DMS153 (cell line): ENCODE measurements around the gene DIPK1B.
"Not testable (repeated sequence)": the region's sequence is repeated elsewhere in the genome, so short reads cannot be mapped to it uniquely, and the experiment has no call there.

Experiments used
- DNase-seq: peaks from one replicate; lab custom pipeline; 2025; lab: John Stamatoyannopoulos, UW

The DIPK1B gene

DNA sequence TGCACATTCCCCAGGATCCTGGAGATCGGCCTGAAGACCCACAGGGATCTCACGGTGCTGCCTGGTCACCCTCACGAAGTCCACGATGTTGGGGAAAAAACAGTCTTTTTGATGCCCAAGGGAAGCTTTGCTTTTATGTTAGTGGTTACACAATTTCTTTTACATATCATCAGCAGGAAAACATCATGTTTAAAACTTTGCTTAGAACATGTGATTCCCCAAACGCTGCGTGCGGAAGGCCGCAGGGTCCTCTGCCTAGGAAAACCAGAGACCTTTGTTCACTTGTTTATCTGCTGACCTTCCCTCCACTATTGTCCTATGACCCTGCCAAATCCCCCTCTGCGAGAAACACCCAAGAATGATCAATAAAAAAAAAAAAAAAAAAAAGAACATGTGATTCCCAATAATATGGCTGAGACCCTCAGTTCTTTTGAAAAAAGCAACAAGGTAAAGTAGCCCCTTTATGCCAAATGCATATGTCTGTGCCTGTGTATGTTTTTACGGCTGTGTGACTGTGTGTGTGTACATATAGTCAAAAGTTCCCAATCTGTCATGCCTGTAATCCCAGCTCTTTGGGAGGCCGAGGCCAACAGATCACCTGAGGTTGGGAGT lies 13.6 kb upstream of the DIPK1B start:
- DNase-seq = no peak

DNA sequence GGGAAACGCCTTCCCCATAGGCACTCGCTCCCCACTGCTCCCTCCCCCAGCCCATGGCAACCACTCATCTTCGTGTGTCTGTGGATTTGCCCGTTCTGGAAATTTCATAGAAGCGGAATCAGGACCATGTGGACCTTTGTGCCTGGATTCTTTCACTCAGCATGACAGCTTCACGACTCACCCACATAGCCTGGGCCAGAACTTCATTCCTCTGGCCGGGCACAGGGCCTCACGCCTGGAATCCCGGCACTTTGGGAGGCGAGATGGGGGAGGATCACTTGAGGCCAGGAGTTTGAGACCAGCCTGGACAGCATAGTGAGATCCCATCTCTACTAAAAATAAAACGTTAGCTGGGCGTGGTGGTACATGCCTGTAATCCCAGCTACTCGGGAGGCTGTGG lies 12.1 kb upstream of the DIPK1B start:
- DNase-seq = no peak

DNA sequence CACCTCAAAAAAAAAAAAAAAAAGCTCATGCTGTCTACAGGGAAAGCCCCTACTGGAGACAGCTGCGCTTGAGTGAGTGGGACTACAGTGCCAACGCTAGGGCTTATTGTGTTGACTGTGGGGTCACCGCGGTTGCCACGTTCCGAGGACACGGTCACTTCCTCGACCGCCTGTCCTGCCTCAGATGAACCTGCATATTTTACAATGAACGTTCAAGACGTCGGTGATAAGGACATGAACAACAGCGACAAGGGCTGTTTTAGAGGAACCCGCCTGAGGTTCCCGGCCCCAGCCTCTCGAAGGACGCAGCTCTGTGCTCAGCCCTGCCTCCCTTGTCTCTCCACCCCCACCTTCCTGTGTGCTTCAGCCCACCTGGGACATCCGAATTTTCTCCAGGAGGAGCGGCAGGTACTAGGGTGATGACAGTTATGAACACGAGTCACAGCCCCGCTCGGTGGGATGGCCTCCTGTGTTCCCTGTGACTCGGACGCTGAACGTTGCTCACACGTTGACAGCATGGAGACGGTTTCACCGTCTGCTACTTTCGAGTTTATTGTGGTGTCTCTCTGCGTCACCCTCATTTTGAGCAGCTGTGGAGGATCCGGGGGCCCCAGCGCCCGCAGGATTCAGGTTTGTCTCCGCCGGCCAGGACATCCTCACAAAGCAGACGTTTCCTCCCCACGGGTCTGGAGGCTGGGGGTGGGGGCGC lies 11.3 kb upstream of the DIPK1B start:
- no peak for DNase-seq

DNA sequence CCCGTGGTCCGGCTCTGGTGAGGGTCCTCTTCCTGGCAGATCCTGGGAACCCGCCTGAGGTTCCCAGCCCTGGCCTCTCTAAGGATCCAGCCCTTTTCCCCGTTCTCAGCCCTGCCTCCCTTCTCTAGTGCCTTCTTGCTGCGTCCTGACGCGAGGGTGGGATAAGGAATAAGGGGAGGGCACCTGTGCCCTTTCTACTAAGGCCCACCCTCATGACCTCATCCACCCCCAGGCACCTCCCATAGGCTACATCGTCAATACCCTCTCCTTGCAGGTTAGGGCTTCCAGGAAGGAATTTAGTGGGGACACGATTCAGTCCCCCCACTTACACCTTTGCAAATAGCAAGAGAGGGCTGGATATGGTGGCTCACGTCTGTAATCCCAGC lies 10.7 kb upstream of the DIPK1B start:
- no peak for DNase-seq

DNA sequence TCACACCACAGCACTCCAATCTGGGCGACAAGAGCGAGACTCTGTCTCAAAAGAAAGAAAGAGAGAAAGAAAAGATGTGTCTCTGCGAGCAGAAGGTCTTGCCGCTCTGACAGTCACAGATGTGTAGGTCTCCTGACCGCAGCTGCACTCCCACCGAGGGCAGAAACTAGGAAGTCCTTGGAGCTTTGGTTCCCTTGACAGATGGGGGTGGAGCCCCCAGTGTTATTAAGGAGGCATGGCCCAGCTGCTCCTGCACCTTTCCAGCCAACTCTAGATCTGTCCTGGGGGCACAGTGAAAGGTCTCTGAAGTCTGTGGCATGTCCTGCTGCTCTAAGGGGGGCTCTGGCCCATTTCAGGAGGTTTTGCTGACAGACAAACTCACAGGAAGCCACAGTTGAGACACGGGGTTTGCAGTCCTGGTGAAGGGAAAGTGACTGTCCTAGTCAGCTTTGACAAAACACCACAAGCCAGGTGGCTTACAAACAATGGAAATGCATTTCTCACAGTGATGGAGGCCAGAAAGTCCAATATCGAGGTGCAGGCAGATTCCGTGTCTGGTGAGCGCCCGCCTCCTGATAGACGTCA lies 9.0 kb upstream of the DIPK1B start:
- no peak for DNase-seq

DNA sequence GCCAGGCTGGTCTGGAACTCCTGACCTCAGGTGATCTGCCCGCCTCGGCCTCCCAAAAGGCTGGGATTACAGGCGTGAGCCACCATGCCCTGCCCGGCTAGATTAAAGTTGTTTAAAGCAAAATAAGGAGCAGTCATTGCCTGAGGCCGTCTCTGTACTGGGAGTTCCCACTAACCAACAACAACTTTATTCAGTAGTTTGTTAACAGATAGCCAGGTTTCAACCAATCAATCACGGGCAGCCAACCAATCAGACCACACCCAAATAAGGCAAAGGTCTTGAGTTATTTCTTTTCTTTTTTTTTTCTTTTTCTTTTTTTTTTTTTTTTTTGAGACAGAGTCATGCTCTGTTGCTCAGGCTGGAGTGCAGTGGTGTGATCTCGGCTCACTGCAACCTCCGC lies 7.6 kb upstream of the DIPK1B start:
- not testable (repeated sequence) for DNase-seq

DNA sequence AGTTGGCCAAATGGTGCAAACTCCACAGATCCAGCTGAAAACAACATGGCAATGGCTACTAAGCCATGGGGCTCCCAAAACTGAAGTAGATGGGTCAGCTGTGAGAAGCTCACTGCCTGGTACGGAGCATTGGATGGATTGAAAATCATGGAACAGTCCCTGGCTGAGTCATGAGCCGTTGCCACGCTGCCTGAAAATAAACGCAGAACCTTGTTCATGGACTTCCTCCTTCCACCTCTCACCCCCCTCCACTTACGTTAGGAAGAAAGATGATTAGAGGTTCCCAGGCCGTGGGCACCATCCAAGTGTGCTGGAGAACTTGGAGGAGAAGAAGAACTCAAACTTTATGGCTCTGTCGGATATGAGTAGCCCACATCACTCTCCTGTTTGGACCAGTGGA lies 6.8 kb upstream of the DIPK1B start:
- no peak for DNase-seq

DNA sequence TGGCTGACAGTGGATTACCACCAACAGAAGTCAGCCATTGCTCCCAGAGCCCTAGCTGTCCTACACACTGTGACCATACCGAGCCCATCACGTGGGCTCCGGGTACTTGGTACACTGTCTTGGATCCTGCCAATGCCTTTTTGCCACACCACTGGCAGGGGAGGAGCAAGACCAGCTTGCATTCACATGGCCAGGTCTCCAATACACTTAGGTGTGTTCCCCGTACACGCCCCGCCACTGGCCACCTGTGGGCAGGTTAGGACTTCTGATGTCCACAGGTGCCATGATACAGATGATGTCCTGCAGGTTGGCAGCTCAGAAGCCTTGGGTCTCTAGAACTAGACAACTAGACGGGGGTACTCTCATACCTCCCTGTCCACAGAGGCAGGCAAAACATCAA lies 5.4 kb upstream of the DIPK1B start:
- DNase-seq = no peak

DNA sequence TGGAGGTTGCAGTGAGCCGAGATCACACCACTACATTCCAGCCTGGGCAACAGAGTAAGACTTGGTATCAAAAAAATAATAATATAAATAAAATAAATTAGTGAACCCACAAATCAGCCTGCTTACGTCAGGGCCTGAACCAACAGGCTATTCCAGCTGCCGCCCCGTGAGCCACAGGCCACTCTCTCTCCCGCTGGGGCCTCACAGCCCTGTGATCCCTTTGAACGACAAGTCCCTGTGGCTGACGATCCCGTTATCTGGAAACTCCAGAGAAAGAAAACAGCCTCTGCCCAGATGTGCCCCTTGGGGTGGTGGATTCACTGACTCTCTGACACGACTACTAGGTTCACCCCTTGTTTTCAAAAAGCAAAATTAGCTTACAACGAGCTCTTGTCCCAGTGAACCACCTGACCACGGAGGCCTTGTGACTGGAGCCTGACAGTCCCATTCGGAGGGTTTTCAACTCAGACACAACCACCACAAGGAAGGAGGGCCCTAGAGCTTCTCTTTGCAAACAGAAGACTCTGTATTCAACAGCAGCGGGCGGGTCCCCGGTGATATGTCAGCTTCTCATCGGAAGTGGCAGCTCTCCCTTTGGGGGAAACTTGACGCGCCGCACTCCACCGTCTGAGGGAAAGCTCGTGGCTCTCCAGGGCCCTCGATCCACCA lies 4.4 kb upstream of the DIPK1B start:
- no peak for DNase-seq

DNA sequence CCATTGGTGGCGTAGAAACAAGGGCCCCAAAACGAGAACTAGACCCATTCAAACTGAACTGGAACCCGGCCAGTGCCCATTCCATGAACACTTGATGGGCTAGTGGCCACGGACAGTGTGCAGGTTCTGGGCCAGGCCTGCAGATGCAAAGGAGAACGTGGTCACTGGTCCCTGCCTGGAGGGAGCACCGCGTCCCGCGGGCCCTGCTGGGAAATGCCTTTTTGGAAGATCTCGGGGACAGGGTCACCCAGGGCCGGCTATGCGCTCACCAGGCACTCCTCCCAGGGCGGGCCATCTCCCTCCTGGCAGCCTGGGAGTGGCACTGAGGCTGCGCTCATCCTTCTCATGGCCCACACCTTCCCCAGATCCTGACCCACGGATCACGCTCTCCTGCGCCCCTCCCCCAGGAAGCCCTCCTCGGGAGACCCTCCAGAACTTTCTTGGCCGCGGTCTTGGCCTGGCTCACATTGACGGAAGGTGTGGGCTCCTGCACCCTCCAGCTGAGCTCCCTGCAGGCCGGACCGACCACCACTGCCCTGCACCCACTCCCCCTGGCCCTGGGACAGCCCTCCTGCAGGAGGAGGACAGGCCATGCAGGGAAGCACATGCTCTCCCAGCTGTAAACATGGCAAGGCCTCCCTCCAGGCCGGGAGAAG lies 2.8 kb upstream of the DIPK1B start:
- DNase-seq = no peak

DNA sequence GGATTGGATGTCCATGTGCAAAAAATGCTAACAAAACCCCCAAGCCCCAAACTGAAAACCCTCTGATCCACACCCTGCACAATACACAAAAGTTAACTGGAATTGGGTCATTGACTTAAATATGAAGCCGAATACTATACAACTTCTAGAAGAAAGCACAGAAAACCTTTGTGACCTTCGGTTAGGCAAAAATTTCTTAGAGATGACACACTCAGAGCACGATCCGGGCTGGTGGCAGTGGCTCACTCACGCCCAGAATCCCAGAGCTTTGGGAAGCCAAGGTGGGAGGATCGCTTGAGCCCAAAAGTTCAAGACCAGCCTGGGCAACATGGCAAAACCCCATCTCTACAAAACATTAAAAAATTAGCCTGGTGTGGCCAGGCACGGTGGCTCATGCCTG lies 1.8 kb upstream of the DIPK1B start:
- no peak for DNase-seq

DNA sequence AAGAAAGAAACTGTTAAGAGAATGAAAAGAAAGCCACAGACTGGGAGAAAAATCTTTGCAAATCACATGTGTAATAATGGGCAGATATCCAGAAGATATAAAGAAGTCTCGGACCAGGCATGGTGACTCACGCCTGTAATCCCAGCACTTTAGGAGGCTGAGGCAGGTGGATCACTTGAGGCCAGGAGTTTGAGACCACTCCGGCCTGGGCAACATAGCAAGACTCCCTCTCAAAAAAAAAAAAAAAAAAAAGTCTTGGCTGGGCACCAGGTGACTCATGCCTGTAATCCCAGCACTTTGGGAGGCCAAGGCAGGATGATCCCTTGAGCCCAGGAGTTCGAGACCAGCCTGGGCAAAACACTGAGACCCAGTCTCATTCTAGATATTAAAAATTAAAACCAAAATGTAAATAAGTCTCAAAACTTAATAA lies 1.1 kb upstream of the DIPK1B start:
- DNase-seq = not testable (repeated sequence)

DNA sequence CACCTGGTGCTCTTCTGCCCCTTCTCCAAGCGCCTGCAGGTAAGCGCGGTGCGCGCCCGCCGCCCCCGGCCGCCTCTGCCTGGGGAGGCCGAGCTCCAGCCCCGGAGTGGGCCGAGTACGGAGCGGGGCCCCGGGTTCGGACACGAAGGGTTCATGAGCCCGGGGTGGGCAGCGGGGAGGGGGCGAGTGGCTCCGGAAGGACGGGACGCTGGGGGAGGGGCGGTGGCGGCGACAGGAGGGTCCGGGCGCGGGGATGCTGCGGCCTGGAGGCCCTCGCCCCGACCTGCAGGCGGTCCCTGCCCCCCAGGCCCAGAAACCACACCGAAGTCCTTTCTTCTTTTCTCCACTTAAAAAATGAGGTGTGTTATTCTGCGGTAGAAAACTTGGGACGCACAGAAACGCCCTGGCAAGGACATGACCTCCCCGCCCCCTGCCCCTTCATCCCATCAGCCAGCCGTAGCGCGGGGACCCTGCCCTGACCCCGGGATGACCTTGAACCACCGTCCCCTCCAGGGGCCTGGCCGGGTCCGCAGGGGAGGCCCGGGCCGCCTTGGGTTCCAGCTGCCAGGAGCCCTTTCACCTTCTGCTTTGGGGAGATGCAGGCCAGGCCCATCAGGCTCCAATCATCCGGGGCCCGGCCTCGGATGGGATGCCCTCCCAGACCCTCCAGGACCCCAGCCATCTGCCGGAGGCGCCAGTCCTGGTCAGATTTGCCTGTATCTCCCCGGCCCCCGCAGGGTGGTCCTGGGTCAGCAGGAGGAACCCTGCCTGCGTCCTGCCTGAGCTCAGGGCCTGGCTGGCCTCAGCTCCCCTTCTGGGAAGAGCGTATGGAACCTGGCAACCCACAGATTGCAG lies 545 bp downstream of the DIPK1B start:
- DNase-seq = no peak

DNA sequence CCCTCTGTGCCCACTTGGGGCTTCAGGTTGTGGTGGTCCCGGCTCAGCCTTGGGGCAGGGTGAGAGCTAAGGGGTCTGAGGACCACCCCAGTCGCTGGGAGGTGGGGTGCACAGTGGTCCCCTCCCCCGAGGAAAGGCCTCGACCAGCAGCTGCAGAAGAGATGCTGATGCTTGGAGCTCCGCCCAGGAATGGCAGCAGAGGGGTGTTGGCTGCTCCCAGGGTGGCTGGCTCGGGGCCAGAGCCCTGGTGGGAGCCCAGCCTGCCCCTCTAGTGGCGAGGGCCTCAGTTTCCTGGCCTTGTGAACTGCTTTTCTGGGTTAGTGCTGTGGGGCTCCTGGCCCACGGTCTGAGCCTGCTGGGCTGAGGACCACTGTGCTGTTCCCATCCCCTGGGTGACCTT lies 1.2 kb downstream of the DIPK1B start:
- no peak for DNase-seq

DNA sequence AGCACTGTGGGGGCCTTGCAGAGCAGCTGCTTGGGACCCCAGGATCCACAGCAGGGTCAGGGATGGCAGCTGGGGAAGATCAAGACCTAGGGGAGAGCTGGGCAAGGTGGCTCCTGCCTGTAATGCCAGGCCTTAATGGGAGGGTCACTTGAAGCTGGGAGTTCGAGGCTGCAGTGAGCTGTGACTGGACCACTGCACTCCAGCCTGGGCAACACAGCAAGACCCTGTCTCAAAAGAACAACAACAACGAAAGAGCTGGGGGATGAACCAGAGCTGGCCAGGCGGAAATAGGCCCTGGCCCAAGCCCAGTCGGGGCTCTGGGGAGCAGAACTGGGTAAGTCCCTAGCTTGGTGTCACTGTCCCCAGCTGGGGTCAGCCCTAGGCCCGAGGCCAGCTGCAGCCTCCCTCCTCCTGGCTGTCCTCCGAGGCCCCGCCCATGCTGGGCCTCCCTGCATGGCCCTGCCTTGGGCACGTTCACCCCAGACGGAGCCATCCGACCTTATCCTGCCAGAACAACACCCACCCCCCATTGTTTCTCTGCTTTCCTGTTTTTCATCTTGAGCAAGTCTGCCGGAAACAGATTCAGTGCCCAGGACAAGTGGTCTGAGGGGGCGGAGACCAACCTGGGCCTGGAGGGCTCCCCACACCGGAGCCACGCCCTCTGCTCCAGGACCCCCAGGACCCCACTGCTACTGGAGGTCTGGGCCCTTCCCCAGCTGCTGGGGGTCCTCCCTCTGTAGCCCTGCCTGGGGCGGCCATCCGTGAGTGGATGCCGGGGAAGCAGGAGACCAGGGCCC lies 1.9 kb downstream of the DIPK1B start:
- no peak for DNase-seq

DNA sequence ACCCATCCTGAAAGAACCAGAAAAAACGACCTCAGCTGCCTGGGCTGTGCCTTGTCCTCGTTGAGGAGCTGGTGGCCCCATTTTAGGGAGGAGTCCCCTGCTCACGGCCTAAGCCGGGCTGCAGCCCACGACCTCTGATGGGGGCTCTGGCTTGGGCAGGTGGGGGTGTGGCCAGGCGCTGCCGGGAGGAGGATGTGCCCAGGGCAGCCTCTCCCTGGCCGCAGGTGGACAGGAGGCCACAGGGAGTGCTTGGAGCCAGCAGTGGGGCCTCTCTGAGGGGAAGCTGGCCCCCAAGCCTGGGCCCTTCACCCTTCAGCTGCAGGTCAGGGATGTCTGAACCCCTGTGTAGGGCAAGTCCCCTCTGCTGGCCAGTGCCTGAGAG lies 2.5 kb downstream of the DIPK1B start:
- no peak for DNase-seq

DNA sequence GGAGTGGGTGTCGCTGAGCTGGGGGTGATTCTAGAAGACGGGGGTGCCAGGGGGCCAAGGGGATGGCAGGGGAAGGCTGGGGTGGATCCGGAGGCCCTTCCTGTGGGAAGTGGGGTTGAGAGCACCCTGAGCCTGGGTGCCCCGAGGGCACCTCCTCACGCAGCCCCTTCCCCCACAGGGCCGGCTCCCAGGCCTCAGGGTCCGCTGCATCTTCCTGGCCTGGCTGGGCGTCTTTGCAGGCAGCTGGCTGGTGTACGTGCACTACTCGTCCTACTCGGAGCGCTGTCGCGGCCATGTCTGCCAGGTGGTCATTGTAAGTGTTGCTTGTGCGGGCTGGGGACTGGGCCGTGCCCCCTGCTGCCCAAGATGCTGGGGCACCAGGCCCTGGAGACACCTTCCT lies 5.0 kb downstream of the DIPK1B start:
- DNase-seq = no peak

DNA sequence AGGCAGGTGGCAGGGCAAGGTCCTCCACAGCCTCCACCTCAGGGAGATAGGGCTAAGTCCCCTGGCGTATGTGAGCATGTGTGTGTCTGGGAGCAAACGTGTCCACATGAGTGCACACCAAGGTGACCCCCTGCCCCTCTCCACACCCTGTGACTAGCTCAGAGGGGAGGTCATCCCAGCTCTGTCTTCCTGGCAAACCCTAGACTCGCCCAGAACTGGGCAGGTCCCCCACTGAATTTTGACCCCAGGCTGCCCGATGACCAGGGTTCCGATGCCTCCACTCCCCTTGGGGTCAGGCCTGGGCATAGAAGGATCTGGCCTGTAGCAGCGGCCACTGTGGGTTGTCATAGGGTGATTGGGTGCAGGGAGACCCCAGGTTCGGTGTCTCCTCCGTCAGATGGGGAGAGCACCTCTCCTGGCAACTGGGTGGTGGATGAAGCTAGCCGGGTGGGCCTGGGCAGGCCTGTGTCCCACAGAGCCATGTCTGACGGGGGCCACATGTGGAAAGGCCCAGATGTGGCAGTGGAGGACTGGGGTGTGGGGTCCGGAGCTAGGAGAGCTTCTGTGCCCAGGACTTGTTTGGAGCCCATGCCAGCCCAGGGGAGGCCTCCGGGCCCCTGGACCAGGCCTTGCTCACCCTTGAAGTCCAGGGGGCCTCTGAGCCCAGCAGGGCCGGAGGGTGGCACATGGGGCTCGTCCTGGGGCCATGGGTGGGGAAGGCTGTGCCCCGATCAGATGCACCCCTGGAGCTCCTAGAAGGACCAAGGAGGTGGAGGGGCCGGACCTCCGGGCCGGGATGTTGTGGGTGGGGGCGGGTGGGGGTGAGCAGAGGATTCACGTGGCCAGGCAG lies 6.2 kb downstream of the DIPK1B start:
- DNase-seq = no peak

DNA sequence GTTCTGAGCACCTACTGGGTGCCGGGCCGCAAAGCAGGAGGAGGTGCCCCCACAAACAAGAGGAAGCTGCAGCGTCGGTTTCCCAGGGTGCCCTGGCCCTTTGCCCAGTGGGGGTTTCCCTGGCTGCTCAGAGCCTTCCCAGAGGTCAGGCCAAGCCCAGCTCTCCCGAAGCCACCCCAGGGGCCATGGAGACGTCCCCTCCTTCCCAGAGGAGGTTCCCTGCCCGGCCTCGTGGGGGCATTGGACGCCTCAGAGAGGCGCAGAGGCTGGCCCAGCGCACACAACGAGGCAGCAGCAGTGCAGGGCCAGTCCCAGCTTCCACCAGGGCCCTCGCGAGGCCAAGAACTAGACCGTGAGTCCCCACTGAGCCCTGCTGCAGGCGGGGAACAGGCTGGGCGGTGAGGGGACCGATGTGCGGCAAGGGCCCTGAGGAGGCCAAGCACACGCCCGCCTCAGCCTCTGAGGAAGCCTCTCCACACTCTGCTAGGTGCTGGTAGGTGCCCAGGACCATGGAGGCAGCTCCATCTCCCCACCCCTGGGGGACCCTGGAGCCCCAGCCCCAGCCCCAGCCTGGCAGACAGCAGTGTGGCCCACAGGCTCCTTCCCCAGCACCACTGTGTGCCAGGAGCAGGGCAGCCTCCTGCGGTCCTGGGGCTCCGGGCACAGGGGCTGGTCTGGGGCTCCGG lies 7.0 kb downstream of the DIPK1B start:
- no peak for DNase-seq
